ENCODE measurements around the gene ANP32A.
A peak's percentile ranks its signal among the peaks of the same experiment; 100 is the strongest.
"Not testable (repeated sequence)": the region's sequence is repeated elsewhere in the genome, so short reads cannot be mapped to it uniquely, and the experiment has no call there.

Gene ANP32A

DNA sequence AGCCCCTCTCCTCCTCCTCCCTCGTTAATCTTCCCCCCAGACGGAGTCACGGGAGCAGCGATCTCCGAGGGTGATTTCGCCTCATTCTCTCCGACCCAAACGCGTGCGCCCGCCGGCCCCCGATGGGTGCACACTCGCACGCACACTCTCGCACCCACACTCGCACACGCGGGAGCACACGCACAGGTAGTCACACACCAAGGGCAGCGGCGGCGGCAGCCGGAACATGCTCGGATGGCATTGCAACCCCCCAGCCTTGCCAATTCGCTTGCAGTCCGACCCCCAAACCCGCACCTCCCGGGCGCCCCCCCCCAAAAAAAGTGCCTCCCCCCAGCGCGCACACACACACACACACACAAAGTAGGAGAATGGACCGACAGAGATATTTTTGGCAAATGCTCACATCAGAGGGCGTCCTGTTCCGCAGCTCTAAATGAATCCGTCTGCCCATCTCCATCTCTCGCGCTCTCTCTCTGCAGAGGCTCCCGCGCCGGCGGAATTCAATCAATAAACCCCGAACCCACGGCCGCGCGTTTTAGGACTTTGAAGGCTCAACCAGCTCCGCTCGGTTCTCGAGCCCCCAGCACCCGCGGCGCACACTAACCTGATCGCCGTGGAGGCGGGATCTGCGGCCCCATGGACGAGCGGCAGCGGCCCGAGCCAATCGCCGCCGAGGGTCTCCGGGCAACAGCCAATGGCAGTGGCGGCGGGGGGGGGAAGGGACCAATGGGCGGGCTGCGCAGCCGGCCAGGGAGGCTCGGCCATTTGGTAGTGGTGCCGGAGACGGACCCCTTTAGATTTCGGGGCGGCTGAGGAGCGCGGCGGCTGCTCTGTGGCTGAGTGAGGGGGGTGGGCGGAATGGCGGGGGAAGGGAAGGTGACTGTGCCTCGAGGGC is at the start of gene ANP32A:
Gene ANP32A (minus strand): TSS at position 601 of the 895 bp plus-strand sequence. CDS start 144 bp downstream, at position 457.
- peak; percentile 98 for DNase-seq

DNA sequence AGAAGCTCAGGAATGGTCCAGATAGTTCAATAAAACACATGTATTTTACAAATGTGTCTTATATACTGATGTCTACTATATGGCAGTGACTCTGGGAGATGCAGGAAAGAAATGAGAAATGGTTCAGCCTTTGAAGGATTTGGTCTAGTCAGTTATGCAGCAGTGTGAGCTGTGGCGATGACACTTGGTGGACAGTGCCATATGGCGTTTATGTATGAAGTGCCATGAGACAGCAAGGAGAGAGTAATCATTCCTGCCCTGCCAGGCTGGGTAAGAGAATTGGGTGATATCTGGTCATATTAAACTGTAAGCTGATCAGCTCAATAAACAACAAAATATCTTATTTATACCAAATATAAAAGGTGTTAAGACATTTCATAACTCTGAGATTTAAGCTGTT is 47.6 kb upstream of the ANP32A start:
- DNase-seq: no peak

DNA sequence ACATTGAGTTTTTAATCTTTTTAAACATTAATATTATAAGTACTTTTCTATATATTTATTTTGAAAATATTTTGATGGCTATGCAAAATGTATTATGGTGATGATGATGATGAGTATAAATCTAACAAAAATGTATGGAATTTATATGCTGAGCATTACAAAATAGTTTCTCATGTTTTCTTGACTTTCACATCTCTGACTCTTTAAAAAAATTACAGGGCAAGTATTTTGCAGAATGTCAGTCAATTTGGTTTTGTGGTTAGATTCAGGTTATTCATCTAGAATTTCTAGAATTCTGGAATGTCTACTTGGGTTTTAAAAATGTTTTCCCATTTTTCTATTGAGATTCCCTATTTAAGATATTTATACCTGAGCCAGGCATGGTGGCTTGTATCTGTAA is 41.7 kb upstream of the ANP32A start:
- no peak for DNase-seq

DNA sequence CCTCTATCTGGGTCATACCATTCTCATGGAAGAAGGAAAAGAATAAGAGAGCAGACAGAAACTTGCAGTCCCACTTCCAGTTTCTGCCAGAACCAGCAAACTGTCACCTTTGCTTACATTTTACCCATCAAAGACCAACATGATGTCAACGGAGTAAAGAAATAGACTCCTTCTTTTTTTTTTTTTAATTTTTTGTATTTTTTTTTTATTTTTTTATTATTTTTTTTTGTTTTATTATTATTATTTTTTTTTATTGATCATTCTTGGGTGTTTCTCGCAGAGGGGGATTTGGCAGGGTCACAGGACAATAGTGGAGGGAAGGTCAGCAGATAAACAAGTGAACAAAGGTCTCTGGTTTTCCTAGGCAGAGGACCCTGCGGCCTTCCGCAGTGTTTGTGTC is 38.0 kb upstream of the ANP32A start:
- DNase-seq: not testable (repeated sequence)

DNA sequence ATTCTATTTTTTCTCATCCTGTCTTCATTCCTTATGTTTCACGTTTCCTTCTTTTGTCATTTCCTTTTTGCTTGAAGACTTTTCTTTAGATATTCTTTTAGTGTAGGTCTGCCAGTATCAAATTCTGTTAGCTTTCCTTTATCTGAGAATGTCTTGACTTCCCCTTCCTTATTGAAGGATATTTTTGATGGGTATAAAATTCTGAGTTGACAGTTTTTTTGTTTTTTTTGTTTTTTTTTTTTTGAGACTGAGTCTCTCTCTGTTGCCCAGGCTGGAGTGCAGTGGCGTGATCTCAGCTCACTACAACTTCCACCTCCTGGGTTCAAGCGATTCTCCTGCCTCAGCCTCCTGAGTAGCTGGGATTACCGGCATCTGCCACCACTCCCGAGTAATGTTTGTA is 36.7 kb upstream of the ANP32A start:
- DNase-seq: not testable (repeated sequence)

DNA sequence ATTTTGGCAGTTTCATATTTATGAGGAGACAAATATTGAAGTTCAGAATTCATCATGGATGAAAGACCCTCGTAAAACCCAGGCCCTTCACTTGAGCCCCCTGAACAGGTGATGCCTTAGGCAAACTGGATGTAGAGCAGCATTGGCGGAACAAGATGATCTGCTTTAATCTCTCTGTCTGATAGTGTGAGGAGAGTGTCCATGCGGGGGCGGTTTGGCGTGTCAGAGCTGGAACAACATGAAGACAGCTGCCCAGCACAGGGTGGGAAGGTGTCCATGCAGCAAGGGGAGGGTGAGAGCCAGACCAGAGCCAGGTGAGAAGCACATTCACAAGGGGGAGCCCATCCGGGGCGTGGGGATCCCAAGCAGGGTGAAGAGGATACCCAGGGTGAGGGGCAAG is 31.8 kb upstream of the ANP32A start:
- DNase-seq: no peak

DNA sequence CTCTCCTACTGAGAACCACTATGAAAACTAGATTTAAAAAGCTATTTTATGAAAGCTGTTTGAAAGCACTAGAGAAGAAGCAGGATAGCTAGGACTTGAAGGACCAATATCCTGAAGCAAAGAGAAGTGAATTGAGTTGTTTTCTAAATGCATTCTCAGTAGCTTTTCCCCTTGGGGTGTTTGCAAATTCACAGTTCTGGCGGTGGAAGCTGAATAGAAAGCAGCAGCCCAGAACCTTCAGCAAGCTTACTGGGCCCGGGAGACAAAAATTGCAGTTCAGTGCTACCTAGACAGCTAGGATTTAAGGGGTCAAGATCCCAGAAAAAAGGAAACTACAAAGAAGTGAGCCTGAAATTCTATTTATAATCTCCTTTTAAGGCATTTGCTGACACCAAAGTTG is 31.3 kb upstream of the ANP32A start:
- no peak for DNase-seq

DNA sequence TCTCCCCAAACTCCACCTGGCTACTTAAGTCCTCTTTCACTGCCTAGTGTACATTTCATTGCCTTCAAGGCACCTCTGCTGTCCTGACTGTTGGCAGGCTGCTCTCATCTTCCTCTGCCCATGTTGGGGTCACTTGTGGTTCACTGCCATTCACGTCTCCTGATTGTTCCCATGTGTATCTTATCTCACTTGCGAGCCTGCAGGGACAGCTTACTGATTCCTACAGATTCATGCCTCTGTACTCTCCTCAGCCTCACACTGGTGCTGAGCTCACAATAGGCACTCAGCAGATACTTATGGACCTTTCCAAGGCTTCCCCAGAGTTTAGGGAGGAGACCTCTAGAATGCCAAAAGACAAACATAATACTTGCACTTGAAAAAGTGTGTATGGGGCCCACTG is 28.8 kb upstream of the ANP32A start:
- DNase-seq: no peak

DNA sequence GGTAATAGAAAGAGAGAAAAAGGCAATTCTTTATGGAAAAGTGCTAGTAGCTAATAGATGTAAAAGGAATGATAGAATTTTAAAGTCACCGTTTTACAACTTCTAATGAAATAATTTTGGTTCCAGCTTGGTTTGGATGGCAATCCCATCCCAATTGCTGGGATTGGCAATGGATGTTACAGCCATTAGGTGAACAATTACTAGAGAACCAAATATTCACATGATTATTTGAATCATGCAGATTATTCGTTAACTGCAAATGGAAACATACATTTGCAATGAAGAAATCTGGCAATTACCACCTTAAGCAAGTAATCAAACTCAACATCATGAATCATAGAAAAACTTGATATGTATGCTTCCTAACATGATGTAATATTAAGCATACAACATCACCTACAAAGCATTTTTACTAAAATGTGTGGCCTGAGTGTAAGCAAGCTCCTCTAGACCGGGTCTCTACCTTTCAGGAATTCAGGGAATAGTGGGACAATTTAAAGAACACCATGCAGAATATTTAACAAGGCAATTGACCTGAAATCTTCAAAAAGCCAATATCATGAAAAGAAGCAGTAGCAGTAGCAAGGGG is 26.2 kb upstream of the ANP32A start:
- DNase-seq: no peak

DNA sequence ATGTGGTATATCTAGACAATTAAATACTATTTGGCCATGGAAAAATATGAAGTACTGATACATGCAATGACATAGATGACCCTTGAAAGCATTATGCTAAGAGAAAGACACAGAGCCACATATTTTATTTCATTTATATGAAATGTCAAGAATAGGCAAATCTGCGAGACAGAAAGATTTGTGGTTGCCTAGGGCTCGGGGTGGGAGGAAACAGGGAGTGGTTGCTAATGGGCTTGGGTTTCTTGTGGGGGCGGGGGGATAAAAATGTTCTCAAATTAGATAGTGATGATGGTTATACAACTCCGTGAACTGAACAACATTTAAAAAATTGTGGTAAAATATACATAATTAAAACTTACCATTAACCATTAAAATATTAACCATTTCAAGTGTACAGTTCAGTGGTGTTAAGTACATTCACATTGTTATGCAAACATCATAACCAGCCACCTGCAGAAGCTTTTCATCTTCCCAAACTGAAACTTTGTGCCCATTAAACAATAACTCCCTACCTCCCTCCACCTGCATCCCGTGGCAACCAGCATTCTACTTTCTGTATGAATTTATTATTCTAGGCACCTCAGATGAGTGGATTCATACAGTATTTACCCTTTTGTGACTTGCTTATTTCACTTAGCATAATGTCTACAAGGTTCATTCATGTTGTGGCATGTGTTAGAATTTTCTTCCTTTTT is 24.3 kb upstream of the ANP32A start:
- no peak for DNase-seq

DNA sequence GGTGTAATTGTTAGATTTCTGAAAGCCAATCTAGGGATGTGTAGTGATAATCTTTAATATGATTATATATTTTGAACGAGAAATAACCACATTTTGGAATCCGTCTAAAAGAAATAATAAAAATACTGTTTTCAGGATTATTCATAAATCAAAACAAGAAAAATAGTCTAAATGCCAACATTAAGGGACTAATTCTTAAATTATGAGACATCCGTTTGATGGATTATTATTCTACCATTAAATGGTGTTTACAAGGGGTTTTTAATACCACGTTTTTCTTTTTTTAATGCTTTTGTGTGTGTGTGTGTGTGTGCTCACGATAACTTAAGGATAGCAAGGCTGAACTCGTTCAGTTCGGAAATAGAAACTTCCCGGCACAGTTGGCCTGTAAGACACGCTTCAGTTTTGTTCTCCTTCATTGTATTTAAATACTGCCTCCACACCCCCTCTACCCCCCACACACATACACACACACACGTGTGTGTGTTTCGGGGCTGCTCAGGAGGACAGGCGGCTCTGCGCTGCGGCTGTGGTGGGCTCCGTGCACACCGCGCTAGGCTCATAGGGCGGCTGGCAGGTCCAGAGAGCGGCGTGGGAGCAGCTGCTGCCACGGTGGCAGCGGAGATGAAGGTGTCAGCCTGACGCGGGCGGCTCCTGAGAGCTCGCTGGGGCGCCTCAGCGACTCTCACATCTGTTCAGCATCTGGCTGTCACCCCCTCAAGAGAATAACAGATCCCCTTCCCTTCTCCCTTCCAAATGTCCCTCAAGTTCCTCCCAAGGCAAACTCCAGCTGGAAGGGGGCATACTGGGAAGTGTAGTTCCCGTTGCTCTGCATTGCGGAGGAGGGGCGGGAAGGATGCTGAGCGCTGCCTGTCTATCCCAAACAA is 23.0 kb upstream of the ANP32A start:
- DNase-seq: peak; percentile 23

DNA sequence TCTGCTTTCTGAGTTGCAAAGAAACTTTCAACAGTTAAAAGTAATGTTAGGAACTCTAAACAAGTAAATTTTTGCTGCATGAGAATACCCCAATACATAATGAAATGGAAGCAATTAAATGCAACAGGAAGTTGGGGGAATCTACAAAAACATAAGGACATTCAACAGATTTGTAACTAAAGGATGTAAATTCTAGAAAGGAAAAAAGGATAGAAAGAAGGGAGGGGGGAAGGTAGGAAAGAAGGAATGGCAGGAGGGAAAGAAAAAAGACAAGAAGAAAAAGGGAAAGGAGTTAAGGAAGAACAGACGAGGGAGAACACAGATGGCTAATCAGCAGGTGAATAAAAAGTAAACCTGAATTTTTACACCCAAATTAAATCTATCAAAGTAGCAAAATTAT is 22.3 kb upstream of the ANP32A start:
- DNase-seq: no peak

DNA sequence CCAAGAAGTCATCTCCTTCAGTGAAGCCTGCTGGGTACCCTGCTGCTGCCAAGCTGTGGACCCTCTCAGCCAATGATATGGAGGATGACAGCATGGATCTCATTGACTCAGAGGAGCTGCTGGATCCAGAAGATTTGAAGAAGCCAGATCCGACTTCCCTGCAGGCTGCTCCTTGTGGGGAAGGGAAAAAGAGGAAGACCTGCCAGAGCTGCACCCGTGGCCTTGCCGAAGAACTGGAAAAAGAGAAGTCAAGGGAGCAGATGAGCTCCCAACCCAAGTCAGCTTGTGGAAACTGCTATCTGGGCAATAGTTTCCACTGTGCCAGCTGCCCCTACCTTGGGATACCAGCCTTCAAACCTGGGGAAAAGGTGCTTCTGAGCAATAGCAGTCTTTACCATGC is 13.7 kb upstream of the ANP32A start:
- no peak for DNase-seq

DNA sequence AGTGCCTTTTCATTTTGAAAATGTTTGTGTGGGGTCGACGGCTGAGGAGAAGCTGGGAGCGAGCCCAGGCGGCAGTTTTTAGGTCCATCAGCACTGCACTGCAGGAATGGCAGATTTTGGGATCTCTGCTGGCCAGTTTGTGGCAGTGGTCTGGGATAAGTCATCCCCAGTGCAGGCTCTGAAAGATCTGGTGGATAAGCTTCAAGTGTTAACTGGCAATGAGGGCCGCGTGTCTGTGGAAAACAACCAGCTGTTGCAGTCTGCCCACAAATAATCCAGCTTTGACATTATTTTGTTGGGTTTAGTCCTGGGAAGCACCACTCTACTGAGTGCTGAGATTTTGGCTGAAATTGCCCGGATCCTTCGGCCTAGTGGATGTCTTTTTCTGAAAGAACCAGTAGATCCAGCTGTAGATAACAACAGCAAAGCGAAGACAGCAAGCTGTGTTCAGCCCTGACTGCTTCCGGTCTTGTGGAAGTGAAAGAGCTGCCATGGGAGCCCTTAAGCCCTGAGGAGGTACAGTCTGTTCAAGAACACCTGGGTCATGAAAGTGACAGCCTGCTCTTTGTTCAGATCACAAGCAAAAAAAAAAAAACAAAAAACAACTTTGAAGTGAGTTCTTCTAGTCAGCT is 13.1 kb upstream of the ANP32A start:
- no peak for DNase-seq

DNA sequence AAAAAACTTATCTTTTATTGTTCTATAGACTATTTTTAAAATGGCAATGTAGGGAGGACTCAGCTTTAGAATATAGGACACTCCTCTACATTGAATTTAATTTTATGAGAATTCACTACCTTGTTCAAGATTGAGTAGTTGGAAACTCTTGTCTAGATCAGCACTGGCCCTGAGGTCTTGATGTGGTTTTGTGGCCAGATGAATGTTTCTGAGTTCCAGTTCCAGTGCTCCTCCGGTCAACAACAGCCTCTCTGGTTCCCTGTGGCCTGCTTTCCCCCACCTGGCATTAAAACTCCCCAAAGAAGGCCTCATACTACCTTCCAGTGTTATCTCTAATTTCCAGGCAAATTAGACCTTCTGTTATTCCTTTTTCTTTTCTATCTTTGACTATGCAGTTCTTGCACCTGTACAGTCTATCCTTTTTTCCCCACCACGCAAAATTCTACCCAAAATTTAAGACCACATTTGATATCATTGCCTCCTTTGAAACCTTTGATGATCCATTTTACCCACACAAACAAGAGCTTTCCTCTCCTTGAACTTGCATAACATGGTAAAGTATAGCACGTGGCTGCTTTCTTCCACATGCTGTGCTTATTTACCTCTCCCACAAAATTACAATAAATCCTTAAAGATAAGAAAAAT is 9.6 kb upstream of the ANP32A start:
- no peak for DNase-seq

DNA sequence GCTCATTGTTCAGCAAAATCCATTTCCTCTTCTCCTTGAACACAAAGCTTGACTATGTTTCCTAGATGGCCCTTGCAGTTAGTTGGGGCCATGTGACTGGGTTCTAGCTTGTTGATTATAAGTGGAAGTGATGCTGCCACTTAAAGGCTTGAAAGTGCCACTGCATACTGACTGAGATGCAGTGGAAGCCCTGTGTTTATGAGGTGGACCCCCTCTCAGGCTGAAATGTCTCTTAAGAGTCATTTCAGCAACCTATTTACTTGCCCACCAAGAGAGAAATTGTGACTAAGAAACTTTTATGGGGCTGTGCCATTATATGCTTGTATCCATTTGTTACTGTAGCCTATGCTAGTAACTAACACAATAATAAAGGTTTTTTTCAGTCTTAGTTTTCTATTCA is 8.4 kb upstream of the ANP32A start:
- DNase-seq: peak; percentile 57

DNA sequence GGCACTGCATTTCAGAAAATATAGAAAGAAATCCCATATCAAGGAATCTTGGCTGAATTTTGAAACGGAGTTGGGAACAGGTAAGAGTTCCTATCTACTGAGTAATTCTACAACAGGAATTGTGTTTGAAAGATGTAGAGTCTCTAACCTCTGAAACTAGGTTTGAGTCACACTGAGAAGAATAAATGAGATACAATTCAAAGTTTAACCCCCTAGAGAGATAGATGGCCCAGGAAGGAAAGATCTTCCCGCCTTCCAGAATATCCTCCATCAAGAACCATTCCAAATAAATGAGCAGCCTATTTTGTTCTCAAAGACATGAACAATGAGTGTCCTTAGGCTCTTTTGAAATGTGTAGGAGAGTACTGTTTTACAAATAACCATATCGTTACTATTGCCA is 2.9 kb upstream of the ANP32A start:
- no peak for DNase-seq

DNA sequence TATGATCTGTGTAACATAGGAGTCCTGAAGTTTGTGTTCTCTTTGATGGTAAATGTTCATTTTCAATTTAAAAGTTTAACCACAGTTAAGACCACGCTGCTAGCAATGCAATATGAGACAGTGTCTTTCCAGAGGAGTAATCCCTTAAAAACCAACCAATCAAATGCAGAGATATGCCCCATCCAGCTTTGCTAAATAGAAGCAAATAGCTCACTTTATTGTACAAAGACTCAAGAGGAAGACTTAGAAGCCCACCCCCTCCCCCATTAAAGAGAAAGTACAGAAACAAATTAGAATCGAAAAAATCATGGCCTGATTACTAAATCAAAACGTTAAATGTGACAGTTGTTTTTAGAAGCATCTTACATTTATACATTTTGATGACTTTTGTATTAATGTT is 2.1 kb upstream of the ANP32A start:
- no peak for DNase-seq

DNA sequence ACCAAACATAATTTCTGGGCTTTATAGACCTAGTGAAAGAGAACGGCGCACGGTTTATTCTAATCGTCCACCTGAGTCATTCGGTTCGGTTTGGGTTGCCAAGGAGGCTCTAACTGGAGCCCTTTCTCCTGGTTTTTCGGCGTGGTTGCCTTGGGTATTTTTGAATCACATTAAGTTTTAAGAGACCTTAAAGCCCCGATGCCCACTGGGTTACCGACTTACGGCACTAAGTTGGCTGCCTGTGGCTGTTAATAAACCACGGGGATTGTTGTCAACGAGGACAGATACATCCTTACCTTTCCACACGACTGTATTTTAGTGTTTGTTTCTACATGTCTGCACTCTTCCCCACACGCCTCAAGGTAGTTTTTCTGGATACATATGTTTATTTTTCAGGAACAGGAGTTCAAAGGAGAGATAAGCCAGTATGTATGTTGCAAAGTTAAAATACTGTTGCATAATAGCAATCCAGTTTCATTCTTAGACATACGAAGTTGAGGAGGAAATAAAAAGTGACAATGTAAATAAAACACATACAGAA is 1.2 kb upstream of the ANP32A start:
- DNase-seq: no peak

DNA sequence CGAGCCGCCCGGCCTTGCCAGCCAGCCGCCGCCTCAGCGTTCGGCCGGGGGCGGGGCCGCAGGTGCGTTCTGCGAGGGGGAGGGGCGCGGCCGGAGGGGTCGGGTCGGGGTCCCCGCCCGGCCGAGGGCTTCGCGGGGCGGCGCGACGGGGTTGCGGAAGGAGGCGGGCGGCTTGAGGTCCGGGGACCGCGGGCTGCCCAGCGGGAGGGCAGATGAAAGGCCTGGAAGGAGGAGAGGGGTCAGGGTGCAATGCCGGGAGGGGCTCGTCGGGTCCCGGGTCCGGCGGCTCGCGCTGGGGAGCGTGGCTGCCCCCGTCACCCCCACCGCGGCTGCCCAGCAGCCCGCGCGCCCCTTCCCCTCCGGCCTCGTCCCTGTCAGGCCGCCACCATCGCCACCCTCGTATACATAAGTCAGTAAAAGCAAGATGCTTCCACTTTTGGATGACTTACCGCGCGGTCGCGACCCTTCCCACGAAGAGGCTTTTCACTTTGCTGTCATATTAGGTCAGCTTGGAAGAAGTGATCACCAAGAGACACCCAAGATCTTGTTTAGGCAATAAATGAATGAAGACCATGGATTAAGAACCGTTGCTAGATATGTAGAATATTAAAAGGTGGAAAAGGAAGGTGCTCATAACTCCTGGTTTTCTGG is 620 bp upstream of the ANP32A start:
- DNase-seq: no peak
